ENCODE data around the gene SEPTIN2.
"Not testable (repeated sequence)": the region's sequence is repeated elsewhere in the genome, so short reads cannot be mapped to it uniquely, and the experiment has no call there.

The SEPTIN2 gene

GRCh38 chr2:241389697-241390096 lies 74.0 kb downstream of the SEPTIN2 start:
- H3K27ac ChIP-seq = no peak overlapping the region
- no peaks in the 10 kb centered on the region for H3K27me3 ChIP-seq
- no peak overlapping the region for H3K9ac ChIP-seq
- no peak for TF ChIP-seq Cebpa-rat (IDR thresholded peaks at IDR 0.05)
- peaks cover 18% of the 10 kb centered on the region for H3K4me1 ChIP-seq
- peaks cover 24% of the 10 kb centered on the region; the same call in 1 of the 2 replicates for H4K20me1 ChIP-seq
- H3K4me2 ChIP-seq = peak overlapping the region; percentile 8; the same call in 1 of the 2 replicates
- H3K36me3 ChIP-seq = peaks cover 15% of the 10 kb centered on the region
- no peak overlapping the region for H3K4me3 ChIP-seq
- H3K9me3 ChIP-seq = peaks cover 6% of the 10 kb centered on the region; the same call in 1 of the 2 replicates

DNA sequence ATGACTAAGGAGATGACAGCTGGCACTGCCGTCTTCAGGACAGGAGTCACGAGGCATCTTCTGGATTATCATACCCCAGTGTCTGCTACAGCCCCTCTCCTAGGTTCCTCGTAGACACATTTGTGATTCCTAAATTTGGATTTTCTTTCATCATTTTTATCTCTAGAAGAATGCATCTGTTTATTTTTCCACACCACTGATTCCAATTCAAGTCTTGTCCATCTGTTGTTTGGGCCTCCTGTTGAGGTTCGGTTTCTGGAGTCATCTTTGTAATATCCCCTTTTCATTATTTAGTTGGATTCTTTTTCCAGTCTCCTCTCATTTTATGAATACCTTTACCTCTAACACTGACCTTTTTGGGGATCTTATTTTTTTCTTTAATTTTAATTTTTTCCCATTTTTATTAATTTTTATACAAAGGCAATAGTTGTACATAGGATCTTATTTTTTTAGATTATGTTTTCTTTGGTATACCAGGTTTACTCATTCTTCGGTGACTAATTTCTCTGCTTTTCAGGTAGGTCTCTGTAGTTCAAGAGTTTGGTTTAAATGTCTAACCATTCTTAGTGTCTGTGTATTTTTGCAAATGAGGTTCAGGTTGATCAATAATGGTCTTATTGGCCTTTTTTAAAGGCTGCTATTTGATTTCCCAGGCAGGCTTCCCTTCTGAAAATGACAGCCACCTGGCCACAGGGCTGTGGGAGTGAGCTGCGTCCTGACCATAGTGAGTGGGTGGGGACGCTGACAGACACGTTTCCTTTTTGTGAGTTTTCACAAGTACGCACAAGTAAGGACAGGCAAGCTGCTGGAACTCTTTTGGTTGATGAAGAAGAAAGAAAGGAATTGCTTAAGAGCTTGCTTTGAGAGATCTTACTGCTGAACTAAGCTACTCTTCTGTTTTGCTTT lies 74.8 kb downstream of the SEPTIN2 start:
- Histone ChIP-seq H3K4me3 (no peak overlapping the region), H4K20me1 (peaks cover 24% of the 10 kb centered on the region; the same call in 1 of the 2 replicates), H3K4me2 (peak overlapping the region; percentile 8; the same call in 1 of the 2 replicates), H3K9me3 (peaks cover 6% of the 10 kb centered on the region; the same call in 1 of the 2 replicates), H3K9ac (no peak overlapping the region), H3K4me1 (peaks cover 18% of the 10 kb centered on the region), H3K36me3 (peaks cover 23% of the 10 kb centered on the region), H3K27ac (no peak overlapping the region), H3K27me3 (no peaks in the 10 kb centered on the region)
- no peak for TF ChIP-seq Cebpa-rat (IDR thresholded peaks at IDR 0.05)

DNA sequence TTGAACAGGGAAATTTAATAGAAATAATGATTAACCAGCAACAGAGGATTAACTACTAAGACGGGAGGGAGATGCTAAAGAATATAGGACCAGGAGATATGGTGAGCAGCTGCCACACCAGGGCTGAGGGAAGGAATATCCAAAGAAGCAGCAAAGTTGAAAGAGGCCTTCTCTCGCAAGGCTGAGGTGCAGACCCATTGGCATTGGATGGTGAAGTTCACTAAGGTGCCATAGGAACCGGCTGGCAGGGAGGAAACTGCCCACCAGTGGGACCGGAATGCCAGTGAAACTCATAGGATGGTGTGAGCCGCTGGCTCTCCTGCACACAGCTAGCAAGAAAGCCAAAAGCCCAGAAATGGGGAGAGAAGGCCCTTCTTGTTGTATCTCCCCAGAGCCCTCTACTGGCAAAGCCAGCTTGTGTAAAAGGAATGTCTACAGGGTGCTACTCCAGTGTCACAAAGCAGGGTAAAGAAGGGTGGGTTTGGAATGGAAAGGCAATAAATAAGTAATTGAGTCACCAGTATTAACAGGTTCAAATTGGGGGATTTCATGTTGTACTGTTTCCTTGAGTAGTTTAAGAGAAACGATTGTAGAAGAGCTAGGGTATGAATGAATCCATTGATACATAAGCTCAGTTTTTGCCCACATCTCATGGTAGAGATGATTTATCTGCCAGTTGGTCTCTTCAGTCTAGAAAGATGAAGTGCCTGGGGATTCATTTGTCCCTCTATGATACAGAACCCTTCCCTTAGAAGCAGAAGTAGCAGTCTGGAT lies 76.4 kb downstream of the SEPTIN2 start:
- H3K4me3 ChIP-seq = no peak overlapping the region
- H3K36me3 ChIP-seq = peaks cover 25% of the 10 kb centered on the region
- no peak overlapping the region for H3K9ac ChIP-seq
- no peaks in the 10 kb centered on the region for H3K27me3 ChIP-seq
- peaks cover 18% of the 10 kb centered on the region for H3K4me1 ChIP-seq
- peaks cover 6% of the 10 kb centered on the region; the same call in 1 of the 2 replicates for H3K9me3 ChIP-seq
- no peak overlapping the region for H3K4me2 ChIP-seq
- no peak for TF ChIP-seq Cebpa-rat (IDR thresholded peaks at IDR 0.05)
- peaks cover 17% of the 10 kb centered on the region; the same call in 1 of the 2 replicates for H4K20me1 ChIP-seq
- no peak overlapping the region for H3K27ac ChIP-seq

GRCh38 chr2:241392753-241393152 lies 77.0 kb downstream of the SEPTIN2 start:
- H3K27me3 ChIP-seq, H3K4me3 ChIP-seq, H3K9me3 ChIP-seq, H3K4me2 ChIP-seq, H3K9ac ChIP-seq, H3K27ac ChIP-seq: not testable (repeated sequence)
- peaks cover 25% of the 10 kb centered on the region for H3K36me3 ChIP-seq
- H4K20me1 ChIP-seq = peaks cover 17% of the 10 kb centered on the region; the same call in 1 of the 2 replicates
- H3K4me1 ChIP-seq = peaks cover 18% of the 10 kb centered on the region

DNA sequence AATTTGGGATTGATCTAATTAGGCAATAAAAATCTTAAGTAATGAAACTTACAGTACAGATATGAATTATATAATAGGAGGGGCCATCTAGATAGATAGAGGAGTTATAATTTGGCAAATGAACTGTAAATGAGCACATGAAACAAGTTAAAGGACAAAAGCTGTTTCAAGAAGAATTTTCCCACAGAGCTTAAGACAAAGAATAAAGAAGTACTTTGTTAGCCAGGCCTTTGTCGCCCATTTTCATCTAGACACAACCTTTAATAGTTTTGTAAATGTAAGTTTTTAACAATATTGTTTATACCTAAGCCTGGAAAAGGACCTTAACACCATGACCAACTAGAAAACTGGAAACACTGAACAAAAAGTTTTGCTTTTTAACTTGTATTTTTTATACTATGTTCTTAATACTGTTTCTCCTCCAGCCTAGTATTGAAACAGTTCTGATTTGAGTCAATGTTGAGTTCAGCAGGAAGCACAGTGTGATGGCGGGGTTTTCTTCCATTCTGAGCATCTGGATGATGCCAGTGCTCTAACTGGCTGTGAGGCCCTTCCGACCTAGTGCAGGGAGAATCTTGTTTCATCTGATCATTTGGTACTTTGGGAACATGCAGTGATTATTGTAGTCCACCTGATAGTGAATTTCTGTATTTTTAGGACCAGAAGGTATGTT lies 77.9 kb downstream of the SEPTIN2 start:
- Histone ChIP-seq H3K9ac (no peak overlapping the region), H3K4me2 (no peak overlapping the region), H3K27ac (no peak overlapping the region), H4K20me1 (peaks cover 17% of the 10 kb centered on the region; the same call in 1 of the 2 replicates), H3K9me3 (peaks cover 4% of the 10 kb centered on the region; the same call in 1 of the 2 replicates), H3K4me3 (no peak overlapping the region), H3K36me3 (peaks cover 23% of the 10 kb centered on the region), H3K4me1 (peaks cover 18% of the 10 kb centered on the region), H3K27me3 (no peaks in the 10 kb centered on the region)
- TF ChIP-seq Cebpa-rat (IDR thresholded peaks at IDR 0.05) = no peak

GRCh38 chr2:241396809-241397208 lies 81.1 kb downstream of the SEPTIN2 start:
- peaks cover 14% of the 10 kb centered on the region; the same call in 1 of the 2 replicates for H4K20me1 ChIP-seq
- not testable (repeated sequence) for H3K27ac ChIP-seq, H3K4me1 ChIP-seq, H3K4me3 ChIP-seq, H3K4me2 ChIP-seq, H3K27me3 ChIP-seq, H3K9me3 ChIP-seq, H3K9ac ChIP-seq
- peaks cover 12% of the 10 kb centered on the region for H3K36me3 ChIP-seq

- no peaks in the 10 kb centered on the region for H3K9me3 ChIP-seq
- no peak overlapping the region for H3K9ac ChIP-seq
- H3K27me3 ChIP-seq = no peaks in the 10 kb centered on the region
- peaks cover 14% of the 10 kb centered on the region; the same call in 1 of the 2 replicates for H4K20me1 ChIP-seq
- no peak overlapping the region for H3K4me2 ChIP-seq
- TF ChIP-seq Cebpa-rat (IDR thresholded peaks at IDR 0.05) = no peak
- H3K4me1 ChIP-seq = no peaks in the 10 kb centered on the region
- no peak overlapping the region for H3K4me3 ChIP-seq
- H3K27ac ChIP-seq = no peak overlapping the region
- H3K36me3 ChIP-seq = peaks cover 5% of the 10 kb centered on the region; the same call in 1 of the 2 replicates
Measured at GRCh38 chr2:241399941-241400922, 84.5 kb downstream of the SEPTIN2 start.
